ENCODE measurements around the gene NTN1.

GRCh38 chr17:9151091-9151490 is 129.8 kb downstream of the NTN1 start:
- no peak for TF ChIP-seq CTCF (IDR thresholded peaks at IDR 0.05)
- TF ChIP-seq POLR2A (IDR thresholded peaks at IDR 0.05): no peak

Measured in heart left ventricle (tissue), 13 donors.